Hematopoietic multipotent progenitor cell treated with erythropoietin and hydrocortisone succinate and interleukin-3 and kit ligand, for 15 days (in vitro differentiated cells): ENCODE data around the gene DIRAS3.
"Not testable (repeated sequence)": the region's sequence is repeated elsewhere in the genome, so short reads cannot be mapped to it uniquely, and the experiment has no call there.

Source experiments
- DNase-seq: peaks from one replicate; pipeline ENCODE4 v3.0.0-alpha.2; 2015; ENCODE audit warnings: low spot score

Gene DIRAS3

GRCh38 chr1:68049941-68050878 lies at the start of gene DIRAS3:
Gene DIRAS3, minus strand, starts transcription at chr1:68050627. Its CDS starts 3,330 bp downstream, at chr1:68047297.
- DNase-seq, result no peak

- no peak for DNase-seq
These were observed 43.3 kb upstream of the DIRAS3 start for GRCh38 chr1:68093737-68094136.

DNA sequence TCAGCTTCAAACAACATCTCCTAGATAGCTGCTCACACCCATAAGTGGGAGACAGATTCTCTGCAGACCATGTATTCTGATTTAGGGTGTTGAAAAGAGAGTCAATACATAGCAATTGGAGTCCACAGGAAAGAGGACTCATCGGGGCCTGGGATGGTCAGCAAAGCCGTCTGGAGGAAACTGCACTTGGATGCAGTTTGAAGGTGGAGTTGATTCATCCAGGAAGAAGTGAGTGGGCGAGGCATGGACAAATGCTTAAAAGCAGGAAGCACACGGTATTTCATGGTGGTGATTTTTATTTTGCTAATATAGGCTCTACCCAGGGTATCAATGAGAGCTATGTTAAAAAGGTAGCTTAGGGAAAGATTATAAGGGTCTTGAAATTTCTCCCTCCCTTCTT lies 36.8 kb upstream of the DIRAS3 start:
- no peak for DNase-seq

DNA sequence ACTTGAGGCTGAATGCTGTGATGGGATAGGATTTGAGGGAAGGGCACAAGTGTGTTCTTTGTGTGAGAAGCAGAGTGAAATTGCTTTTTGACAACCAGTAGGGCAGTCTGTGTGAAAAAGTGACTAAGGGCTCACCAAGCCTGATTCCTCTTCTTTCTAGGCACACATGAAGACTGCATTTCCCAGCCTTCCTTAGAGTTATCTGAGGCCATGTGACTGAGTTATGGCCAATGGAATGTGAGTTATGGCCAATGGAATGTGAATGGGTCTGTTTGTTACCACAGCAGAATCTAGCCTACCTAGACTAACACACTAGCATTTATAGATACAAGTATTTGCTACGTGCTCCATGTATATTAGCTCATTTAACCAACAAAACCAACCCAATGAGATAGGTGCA lies 35.3 kb upstream of the DIRAS3 start:
- no peak for DNase-seq

DNA sequence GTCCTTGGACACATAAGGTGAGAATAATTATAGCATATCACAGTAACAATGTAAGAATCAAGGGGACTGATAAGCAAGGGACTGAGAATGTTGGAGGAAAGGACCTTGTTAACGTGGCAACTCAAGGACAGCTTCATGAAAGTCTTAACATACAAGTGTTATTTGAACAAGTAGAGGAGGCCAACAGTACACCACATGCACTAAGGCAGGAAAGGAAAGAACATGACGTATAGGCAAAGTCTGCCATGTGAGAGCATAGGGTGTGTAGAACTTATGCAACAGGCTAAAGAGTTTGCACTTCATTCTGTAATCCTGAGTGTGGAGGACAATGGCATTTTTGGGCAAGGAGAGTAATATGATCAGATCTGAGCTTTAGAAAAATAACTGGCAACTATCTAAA lies 33.3 kb upstream of the DIRAS3 start:
- DNase-seq, result no peak

- DNase-seq, result no peak
These were observed 31.4 kb upstream of the DIRAS3 start for GRCh38 chr1:68081775-68082283.

GRCh38 chr1:68078647-68079046 lies 28.2 kb upstream of the DIRAS3 start:
- DNase-seq, result no peak

GRCh38 chr1:68074472-68074871 lies 24.0 kb upstream of the DIRAS3 start:
- no peak for DNase-seq

GRCh38 chr1:68065766-68066165 lies 15.3 kb upstream of the DIRAS3 start:
- DNase-seq, result no peak

DNA sequence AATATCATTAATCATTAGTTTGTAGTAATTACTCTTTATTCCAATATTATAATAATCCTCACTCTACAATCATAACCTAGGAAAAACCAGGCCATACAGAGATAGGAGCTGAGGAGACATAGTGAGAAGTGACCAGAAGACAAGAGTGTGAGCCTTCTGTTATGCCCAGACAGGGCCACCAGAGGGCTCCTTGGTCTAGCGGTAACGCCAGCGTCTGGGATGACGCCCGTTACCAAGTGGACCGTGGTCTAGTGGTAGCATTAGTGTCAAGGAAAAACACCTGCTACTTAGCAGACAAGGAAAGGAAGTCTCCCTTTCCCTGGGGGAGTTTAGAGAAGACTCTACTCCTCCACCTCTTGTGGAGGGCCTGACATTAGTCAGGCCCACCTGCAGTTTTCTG lies 7.6 kb upstream of the DIRAS3 start:
- DNase-seq, result not testable (repeated sequence)

- DNase-seq, result no peak
These were observed 7.1 kb upstream of the DIRAS3 start for GRCh38 chr1:68057564-68057963.

DNA sequence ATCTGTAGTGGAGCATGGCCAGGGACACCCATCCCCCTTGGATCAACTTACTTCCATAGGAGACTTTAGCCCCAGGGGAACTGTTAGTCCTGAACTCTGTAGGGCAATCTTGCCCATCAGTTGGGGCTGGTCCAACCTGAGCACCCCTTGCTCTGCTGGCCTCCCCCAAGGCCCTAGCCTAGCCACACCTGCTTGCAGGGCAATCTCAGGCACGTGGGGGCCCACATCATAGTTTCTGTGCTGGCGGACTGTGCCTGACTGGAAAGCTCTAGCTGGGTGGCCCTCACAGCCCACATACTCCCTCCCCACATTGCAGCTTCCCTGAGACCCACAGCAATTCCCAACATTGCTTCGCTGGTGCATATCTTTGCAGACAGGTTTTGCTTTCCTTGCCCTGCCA lies 6.6 kb upstream of the DIRAS3 start:
- no peak for DNase-seq

DNA sequence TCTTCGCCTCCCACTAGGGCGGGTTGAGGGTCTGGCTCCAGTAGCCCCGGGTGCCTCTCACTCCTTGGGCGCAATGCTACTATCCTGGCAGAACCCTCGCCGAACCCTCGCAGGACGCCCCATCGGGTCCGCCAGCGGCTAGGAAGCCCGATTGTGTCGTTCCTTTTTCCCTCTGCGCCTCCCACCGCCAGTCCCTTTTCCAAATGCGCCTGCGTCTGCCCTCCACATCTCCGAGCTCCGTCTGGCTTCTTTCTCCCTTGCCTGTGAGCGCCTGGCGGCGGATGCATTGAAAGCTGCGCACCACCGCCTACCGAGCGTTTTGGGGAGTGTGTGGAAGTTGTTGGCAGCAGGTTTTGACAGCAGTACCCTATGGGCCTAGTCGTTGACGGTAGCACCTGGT lies 1.0 kb upstream of the DIRAS3 start:
- no peak for DNase-seq

DNA sequence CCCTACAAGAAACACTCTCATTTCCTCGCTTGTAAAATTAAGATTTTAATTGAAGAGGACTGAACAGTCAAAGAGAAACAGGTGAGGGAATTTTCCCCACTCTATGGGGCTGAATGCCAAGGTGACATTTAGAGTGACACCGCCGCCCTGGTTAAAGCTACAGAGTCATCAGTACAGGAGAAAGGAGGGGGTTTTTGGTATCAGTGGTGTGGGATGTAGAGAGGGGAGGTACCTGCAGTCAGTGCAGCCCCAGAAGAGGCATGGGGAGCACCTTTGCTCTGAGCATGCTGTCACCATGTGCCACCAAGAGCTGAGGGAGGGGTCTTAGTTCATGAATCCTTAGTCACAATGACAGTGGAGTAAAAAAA lies 2.8 kb downstream of the DIRAS3 start:
- DNase-seq, result no peak

GRCh38 chr1:68046885-68047658 lies 3.4 kb downstream of the DIRAS3 start:
- DNase-seq, result no peak

- no peak for DNase-seq
These were observed 4.0 kb downstream of the DIRAS3 start for GRCh38 chr1:68046423-68046822.

DNA sequence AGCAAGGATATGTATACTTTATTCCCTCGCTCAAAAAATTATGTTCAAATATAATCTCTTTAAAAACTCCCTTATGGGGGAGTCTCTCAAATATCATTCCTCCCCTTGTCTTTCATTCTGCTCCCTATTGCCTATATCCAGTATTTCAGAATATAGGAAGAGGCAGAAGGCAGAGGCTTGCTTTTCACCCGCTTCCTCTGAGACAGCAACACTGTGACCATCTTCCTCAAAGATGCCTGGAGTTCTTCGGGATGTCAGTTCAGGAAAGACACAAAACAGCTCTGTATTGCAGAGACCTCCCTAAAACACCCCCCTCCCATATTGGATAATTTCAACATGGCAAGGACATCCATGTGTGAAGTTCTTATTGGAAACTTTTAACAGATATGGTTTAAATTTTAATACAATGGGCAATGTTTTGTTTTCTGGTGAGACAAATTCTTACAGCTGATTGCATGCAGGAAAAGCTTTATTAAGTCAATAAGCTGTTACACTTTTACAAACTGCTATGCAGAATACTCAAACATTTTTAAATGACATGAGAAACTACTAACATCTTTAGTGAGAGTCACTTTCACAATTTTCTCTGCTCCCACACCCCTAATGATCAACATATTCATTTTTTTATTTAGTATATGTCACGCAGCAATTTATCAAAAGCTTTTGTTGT lies 4.8 kb downstream of the DIRAS3 start:
- no peak for DNase-seq

DNA sequence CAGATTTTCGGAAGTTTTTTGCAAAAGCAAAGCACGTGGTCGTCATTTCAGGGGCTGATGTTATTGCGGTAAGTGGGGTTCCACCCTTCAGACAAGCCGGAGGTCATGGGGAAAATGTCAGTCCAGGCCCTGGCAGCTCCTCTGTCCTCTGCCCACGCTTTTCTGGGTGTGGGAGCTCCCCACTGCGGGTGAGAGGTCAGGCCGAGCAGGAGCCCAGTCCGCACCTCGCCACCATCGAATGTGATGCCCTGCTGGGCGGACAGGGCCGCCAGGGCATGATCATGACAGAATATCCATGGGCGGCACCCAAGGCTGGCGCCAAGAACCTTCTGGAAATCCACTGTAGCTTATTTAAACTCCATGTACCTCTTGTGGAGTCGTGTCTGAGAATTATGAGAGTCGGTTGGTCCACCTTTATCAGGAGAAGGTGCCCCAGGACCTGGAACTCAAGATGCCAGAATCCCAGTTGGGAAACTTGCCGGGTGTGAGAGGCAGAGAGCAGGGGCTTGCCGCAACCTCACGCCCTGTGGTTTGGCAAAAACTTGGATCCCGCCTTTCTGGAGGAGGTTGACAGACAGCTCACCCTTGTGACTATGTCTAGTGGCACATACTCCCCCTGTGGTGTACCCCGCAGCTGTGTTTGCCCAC lies 6.9 kb downstream of the DIRAS3 start:
- DNase-seq, result no peak

DNA sequence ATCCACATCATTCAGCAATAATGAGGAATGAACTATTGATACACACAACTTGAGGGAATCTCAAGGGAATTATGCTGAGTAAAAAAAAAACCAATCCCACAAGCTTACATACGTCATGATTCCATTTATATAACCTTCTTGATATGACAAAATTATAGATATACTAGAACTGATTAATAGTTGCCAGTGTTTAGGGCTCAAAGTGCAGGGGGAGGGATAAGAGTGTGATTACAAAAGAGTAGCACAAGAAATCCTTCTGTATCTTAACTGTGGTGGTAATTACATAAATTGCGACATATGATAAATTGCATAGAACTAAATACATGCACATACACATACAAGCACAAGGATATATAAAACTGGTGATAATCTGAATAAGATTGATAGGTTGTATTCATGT lies 13.5 kb downstream of the DIRAS3 start:
- no peak for DNase-seq

DNA sequence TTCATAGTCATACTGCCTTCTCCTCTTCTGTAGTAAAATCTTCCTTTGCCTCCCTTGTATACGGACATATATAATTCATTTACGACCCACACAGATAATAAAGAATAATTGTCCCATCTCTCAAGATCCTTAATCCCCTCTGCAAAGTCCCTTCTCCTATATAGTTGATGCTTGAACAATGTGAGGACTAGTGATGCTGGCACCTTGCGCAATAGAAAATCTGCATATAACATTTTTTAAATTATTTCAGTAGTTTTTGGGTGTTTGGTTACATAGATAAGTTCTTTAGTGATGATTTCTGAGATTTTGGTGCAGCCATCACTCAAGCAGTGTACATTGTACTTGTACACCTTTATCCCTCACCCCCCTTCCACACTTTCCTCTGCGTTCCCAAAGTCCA lies 21.0 kb downstream of the DIRAS3 start:
- DNase-seq, result no peak

GRCh38 chr1:68028566-68028965 lies 21.9 kb downstream of the DIRAS3 start:
- no peak for DNase-seq
